ENCODE measurements around the gene TK2. TPM values are rescaled to one million over a fixed set of nuclear protein-coding genes. Genes with fewer than 3 reads are reported as not detected.

TK2 gene
- total RNA-seq, 2 donors from 2014 or later: 7.9 to 11.5 TPM

DNA sequence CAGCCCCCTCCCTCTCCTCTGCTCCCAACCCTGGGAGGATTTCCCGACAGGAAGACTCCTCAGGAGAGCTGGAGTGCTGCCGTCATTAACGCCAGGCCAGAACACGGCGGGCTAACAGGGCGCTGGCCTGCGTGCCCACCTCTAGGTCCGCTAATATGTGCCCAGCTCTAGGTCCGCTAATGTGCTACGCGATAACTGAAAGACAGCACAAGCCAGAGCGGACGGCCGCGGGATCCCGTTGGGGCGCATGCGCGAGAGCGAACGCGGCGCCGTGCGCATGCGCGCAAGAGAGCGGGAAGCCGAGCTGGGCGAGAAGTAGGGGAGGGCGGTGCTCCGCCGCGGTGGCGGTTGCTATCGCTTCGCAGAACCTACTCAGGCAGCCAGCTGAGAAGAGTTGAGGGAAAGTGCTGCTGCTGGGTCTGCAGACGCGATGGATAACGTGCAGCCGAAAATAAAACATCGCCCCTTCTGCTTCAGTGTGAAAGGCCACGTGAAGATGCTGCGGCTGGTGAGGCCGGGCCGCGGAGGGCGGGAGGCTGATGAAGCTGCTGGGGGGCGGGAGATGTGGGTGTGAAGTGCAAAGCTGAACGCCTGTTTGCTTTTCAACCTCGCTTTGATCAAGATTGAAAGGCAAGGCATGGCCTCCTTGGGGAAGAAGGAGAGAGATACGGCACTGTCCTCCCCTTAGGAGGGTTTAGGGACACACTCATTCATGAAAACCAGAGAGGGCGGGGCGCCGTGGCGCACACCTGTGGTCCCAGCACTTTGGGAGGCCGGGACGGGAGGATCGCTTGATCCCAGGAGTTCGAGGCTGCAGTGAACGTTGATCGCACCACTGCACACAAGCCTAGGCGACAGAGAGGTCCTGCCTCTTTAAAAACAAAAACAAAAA is 2.6 kb upstream of the TK2 start, which contains the start of gene CKLF:
Gene CKLF, plus strand, starts transcription at position 291 of the 892 bp plus-strand sequence. Its CDS starts 140 bp downstream, at position 431.
- Mint-ChIP-seq H3K36me3 (ENCODE audit: low read depth) (peaks cover 4% of the 10 kb centered on the region), H3K27me3 (ENCODE audit: insufficient read depth) (peaks cover 12% of the 10 kb centered on the region), H3K27ac (peak within 1 kb of the TSS; percentile 74), H3K4me3 (peak within 1 kb of the TSS; percentile 63), H3K4me1 (peaks cover 22% of the 10 kb centered on the region), H3K9me3 (peaks cover 4% of the 10 kb centered on the region)
- Histone ChIP-seq H3K36me3 (ENCODE audit: control insufficient read depth, insufficient read depth, low read length) (no peaks in the 10 kb centered on the region), H3K4me3 (ENCODE audit: low read length) (peak within 1 kb of the TSS; percentile 82), H3K9me3 (ENCODE audit: control insufficient read depth, low read length) (no peaks in the 10 kb centered on the region), H3K27me3 (ENCODE audit: control insufficient read depth, insufficient read depth, low read length, poor library complexity, severe bottlenecking) (no peaks in the 10 kb centered on the region), H3K27ac (ENCODE audit: low read depth, low read length) (no peak within 1 kb of the TSS), H3K4me1 (ENCODE audit: control insufficient read depth, insufficient read depth, low read length) (peaks cover 4% of the 10 kb centered on the region), H3K9ac (ENCODE audit: extremely low read depth, low read length, poor library complexity, severe bottlenecking) (peak within 1 kb of the TSS; percentile 7)
- DNase-seq: peak; percentile 95
- TF ChIP-seq, protein P1, sequence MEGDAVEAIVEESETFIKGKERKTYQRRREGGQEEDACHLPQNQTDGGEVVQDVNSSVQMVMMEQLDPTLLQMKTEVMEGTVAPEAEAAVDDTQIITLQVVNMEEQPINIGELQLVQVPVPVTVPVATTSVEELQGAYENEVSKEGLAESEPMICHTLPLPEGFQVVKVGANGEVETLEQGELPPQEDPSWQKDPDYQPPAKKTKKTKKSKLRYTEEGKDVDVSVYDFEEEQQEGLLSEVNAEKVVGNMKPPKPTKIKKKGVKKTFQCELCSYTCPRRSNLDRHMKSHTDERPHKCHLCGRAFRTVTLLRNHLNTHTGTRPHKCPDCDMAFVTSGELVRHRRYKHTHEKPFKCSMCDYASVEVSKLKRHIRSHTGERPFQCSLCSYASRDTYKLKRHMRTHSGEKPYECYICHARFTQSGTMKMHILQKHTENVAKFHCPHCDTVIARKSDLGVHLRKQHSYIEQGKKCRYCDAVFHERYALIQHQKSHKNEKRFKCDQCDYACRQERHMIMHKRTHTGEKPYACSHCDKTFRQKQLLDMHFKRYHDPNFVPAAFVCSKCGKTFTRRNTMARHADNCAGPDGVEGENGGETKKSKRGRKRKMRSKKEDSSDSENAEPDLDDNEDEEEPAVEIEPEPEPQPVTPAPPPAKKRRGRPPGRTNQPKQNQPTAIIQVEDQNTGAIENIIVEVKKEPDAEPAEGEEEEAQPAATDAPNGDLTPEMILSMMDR (conservative IDR thresholded peaks at IDR 0.05): no peak
- WGBS, 2 experiments (ENCODE audit: insufficient coverage in 1 of 2, insufficient read length in 1 of 2): 27 to 53% methylated on average over 29 to 63 of the region's 63 CpGs

DNA sequence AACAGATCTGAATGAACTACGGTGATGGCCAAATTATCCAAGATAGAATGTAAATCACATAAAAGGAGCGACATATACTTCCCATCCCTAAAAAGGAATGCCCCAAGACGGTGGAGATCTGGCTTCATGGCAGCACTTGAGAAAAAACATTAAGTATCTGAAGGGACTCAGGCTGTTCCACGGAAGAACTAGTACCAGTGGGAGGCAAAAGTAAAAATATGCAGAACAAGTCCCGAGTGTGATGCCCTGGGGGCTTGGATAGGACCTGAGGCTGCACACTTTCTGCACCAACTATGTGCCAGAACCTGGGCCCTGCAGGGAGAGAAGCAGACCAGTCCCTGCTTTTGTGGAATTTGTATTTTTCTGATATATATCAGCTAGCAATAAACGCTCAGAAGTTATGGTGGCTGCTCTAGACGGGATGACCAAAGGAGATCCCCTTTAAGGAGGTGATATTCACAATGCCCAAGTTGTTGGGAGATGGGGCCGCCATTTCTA is 1.9 kb upstream of the TK2 start:
- no peak for DNase-seq
- H3K9me3 ChIP-seq (ENCODE audit: control insufficient read depth, low read length): no peaks in the 10 kb centered on the region
- peaks cover 12% of the 10 kb centered on the region for H3K27me3 Mint-ChIP-seq (ENCODE audit: insufficient read depth)
- 76 to 83% methylated on average over 6 to 8 of the region's 8 CpGs for WGBS, 2 experiments (ENCODE audit: insufficient coverage in 1 of 2, insufficient read length in 1 of 2)
- peaks cover 4% of the 10 kb centered on the region for H3K4me1 ChIP-seq (ENCODE audit: control insufficient read depth, insufficient read depth, low read length)
- peak overlapping the region; percentile 82 for H3K4me3 ChIP-seq (ENCODE audit: low read length)
- H3K9ac ChIP-seq (ENCODE audit: extremely low read depth, low read length, poor library complexity, severe bottlenecking): no peak overlapping the region
- H3K36me3 Mint-ChIP-seq (ENCODE audit: low read depth): peaks cover 2% of the 10 kb centered on the region
- TF ChIP-seq, protein P1 (conservative IDR thresholded peaks at IDR 0.05): no peak
- no peaks in the 10 kb centered on the region for H3K36me3 ChIP-seq (ENCODE audit: control insufficient read depth, insufficient read depth, low read length)
- no peak overlapping the region for H3K27ac ChIP-seq (ENCODE audit: low read depth, low read length)
- H3K27me3 ChIP-seq (ENCODE audit: control insufficient read depth, insufficient read depth, low read length, poor library complexity, severe bottlenecking): no peaks in the 10 kb centered on the region
- H3K4me1 Mint-ChIP-seq: peaks cover 22% of the 10 kb centered on the region
- H3K27ac Mint-ChIP-seq: peak overlapping the region; percentile 74
- peaks cover 4% of the 10 kb centered on the region for H3K9me3 Mint-ChIP-seq
- peak overlapping the region; percentile 63 for H3K4me3 Mint-ChIP-seq

DNA sequence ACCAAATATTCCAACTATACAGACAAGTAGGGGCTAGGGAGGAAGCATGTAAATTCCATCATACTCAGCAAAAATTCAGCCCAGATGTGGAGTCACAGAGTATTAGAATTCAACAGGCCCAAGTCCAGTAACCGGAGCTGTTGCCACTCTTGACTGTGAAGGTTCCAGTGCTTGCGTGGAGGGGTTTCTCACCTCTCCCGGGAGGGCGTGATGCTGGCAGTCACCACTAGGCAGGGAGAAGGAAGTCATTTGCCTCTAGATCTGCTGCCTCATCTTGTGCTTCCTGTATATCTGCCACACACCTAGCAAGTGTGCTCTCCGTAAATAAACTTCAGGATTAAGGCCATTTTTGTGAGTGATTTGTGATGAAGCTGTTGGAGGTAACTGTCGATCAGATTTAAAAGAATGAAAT is 1.4 kb upstream of the TK2 start:
- TF ChIP-seq, protein P1 (conservative IDR thresholded peaks at IDR 0.05): peak; percentile 65
- H3K4me3 ChIP-seq (ENCODE audit: low read length): no peak overlapping the region
- no peaks in the 10 kb centered on the region for H3K27me3 ChIP-seq (ENCODE audit: control insufficient read depth, insufficient read depth, low read length, poor library complexity, severe bottlenecking)
- H3K4me1 Mint-ChIP-seq: peaks cover 22% of the 10 kb centered on the region
- H3K4me1 ChIP-seq (ENCODE audit: control insufficient read depth, insufficient read depth, low read length): peaks cover 4% of the 10 kb centered on the region
- WGBS, 2 experiments (ENCODE audit: insufficient coverage in 1 of 2, insufficient read length in 1 of 2): 88 to 92% methylated on average over 6 of the region's 6 CpGs
- H3K36me3 Mint-ChIP-seq (ENCODE audit: low read depth): peaks cover 2% of the 10 kb centered on the region
- no peak overlapping the region for H3K27ac Mint-ChIP-seq
- peak overlapping the region; percentile 63 for H3K4me3 Mint-ChIP-seq
- no peak overlapping the region for H3K27ac ChIP-seq (ENCODE audit: low read depth, low read length)
- DNase-seq: peak; percentile 82
- no peaks in the 10 kb centered on the region for H3K36me3 ChIP-seq (ENCODE audit: control insufficient read depth, insufficient read depth, low read length)
- H3K9ac ChIP-seq (ENCODE audit: extremely low read depth, low read length, poor library complexity, severe bottlenecking): no peak overlapping the region
- no peaks in the 10 kb centered on the region for H3K9me3 ChIP-seq (ENCODE audit: control insufficient read depth, low read length)
- H3K27me3 Mint-ChIP-seq (ENCODE audit: insufficient read depth): peaks cover 12% of the 10 kb centered on the region
- H3K9me3 Mint-ChIP-seq: peaks cover 4% of the 10 kb centered on the region
